OCI-LY7 (cell line): ENCODE data around the gene GNAZ.

Source experiments
- CTCF ChIP-seq: fragments of 200-600 bp; sonication (generic); conservative IDR thresholded peaks from 2 replicates; pipeline ENCODE4 v1.5.1; 2014; ENCODE audit warnings: mild to moderate bottlenecking, antibody characterized with exemption, low read length, moderate library complexity, mixed read lengths
- EZH2phosphoT487 ChIP-seq: fragments of 200-600 bp; sonication (generic); IDR thresholded peaks from 2 replicates; pipeline ENCODE4 v1.6.1; 2018; ENCODE audit warnings: low read depth, borderline replicate concordance, mild to moderate bottlenecking, mixed run types, antibody characterized with exemption, low read length, moderate library complexity, mixed read lengths

GRCh38 chr22:23103199-23103954, 33.1 kb downstream of the GNAZ start:
- no peak for TF ChIP-seq CTCF
- TF ChIP-seq EZH2phosphoT487, result no peak
